T1000 (cell line): ENCODE measurements around the gene NCDN.

Source experiments
- DNase-seq: peaks from one replicate; lab custom pipeline; 2025; ENCODE audit warnings: mixed read lengths; lab: John Stamatoyannopoulos, UW

The NCDN gene

DNA sequence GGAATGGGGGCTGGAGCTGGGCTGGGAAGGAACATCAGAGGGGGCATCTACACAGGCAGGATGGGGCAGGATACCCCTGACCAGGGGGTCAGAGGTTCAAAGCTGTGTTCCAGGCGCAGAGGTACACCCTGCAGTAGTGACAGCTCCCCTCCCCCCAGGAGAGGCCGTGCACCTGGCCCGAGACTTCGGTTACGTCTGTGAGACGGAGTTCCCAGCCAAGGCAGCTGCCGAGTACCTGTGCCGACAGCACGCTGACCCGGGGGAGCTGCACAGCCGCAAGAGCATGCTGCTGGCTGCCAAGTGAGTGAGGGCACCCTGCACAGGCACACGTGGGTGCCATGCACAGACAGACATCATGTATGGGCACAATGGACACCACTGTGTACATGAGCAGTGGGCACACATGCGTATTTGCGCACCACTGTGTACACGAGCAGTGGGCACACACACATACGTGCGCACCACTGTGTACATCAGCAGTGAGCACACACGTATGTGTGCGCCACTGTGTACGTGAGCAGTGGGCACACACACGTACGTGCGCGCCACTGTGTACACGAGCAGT lies 33.0 kb downstream of the NCDN start:
- DNase-seq = no peak

- DNase-seq = no peak
Observed at GRCh38 chr1:35591211-35591610, 33.6 kb downstream of the NCDN start.

- DNase-seq = no peak
Observed at GRCh38 chr1:35592991-35593769, 35.6 kb downstream of the NCDN start.

DNA sequence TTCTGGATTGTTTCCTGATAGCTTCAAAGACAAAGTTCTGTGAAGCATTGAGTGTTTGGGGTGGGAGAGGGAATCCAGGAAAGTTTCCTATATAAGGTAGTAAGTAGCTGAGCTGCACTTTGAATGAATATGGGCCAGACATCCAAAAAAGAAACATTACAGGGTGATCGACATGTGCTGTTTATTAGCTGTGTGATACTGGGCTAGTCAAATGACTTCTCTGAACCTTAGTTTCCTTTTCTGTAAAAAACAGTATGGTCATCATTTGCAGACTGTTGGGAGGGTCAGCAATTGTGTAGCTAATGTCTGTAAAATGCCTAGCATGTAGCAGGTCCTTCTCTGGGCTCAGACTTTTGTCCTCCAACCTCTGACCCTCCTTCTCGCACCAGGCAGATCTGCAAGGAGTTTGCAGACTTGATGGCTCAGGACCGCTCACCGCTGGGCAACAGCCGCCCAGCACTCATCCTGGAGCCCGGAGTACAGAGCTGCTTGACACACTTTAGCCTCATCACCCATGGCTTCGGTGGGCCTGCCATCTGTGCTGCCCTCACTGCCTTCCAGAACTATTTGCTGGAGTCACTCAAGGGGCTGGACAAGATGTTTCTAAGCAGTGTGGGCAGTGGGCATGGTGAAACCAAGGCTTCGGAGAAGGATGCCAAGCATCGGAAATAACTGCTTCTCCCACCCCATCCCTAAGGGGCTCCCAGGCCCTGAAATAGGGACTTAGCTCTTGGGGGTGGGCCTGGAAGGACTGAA lies 36.6 kb downstream of the NCDN start:
- DNase-seq = no peak

DNA sequence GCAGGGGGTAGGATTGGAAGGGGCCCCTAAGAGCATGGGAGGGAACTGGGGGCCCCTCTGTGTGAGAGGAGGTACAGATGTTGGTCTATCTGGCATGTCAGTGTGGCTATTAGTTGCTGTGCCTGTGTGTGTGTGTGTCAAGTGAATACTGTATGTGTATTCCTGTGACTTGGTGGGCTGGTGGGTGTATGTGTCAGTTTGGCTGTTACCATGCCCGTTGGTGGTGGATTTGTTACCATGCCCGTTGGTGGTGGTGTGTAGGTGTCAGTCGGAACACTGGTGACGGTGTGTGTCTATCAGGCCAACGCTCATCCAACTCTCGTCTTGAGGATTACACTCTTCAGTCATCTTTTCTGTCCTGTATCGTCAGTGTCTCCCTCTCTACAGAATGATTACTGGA lies 38.1 kb downstream of the NCDN start:
- no peak for DNase-seq

DNA sequence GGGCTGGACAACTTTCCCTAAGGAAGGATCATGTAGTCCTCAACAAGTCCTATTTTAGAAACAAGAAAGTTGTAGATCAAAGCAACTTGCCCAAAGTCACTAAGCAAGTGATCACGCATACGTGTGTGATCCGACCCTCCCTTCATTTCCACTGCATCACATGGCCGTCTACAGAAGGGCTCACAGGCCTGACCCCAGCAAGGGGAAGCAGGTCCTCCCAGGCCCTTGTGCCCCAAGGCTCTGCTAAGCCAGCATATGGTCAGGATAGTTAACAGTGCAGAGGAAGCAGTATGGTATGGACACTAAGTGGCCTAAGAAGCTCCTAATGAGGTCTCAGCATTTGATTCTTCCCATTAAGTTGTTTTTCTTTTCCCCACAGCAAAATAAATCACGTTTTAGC lies 40.3 kb downstream of the NCDN start:
- no peak for DNase-seq

DNA sequence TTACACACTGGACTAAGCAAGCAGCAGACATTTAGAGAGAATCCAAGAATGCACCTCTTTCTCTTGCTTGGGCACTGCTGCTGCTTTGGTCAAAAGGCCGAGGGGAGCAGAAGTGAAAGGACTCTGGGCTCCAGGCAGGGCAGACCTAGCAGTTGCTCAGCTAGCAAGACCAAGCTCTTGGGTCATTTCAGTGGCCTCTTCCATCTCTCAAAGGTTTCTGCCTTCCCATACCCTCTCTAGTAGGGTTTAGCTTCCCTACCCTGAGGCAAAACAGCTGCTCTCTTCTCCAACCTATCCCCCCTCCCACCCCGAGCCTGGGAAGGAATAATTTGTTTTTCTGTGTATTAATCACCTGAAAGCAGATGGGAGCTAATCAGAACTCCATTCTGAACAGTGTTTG lies 41.3 kb downstream of the NCDN start:
- no peak for DNase-seq

DNA sequence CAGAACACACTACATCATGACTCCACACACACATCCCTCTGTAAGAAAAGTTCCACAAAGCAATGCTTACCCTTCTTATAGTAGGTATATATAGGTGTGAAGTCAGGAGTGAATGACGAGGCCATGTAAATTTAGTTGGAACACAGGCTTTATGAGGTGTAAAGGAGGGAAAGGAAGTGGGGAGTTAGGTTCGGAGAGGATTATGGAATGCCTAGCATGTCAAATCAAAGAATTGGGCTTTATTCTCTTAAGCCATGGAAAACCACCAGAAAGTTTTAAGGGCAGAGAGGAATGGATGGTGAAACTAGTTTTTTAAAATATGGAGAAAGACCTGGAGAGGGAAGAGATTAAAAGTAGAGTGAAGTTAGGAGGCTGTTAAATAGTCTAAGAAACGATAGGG lies 41.8 kb downstream of the NCDN start:
- DNase-seq = no peak

- no peak for DNase-seq
Observed at GRCh38 chr1:35600593-35600992, 43.0 kb downstream of the NCDN start.

DNA sequence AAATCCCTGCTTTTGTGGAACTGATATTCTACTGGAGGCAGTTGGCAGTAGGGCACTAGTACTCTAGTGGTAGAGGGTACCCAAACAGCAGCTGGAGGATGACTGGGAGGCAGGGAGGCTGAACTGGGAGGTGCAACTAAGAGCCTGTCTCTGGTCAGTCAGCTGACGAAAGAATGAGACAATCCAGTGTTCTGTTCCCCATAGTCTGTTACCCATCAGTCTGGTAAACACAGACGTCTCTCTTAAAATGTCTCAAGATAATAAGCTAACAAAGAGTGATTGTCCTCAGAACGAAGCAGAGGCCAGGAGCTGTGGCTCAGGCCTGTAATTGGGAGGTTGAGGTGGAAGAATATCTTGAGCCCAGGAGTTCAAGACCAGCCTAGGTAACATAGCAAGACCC lies 45.9 kb downstream of the NCDN start:
- DNase-seq = no peak

DNA sequence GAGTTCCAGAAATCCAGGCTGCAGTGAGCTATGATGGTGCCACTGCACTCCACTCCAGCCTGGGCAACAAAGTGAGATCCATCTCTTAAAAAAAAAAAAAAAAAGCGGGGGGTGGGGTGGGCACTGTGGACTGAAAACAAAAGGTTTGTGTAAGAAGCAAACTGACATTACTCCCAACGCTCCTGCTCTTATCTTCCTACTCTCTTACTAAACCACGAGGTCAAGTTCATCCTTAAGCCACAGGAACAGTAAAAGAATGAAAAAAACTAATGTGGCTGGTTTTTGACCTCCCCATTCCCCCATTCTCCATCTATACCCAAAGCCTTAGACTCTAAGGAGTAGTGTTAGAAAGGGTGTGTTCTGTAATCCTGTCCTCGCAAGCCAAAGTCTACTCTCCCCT lies 46.3 kb downstream of the NCDN start:
- DNase-seq = no peak

DNA sequence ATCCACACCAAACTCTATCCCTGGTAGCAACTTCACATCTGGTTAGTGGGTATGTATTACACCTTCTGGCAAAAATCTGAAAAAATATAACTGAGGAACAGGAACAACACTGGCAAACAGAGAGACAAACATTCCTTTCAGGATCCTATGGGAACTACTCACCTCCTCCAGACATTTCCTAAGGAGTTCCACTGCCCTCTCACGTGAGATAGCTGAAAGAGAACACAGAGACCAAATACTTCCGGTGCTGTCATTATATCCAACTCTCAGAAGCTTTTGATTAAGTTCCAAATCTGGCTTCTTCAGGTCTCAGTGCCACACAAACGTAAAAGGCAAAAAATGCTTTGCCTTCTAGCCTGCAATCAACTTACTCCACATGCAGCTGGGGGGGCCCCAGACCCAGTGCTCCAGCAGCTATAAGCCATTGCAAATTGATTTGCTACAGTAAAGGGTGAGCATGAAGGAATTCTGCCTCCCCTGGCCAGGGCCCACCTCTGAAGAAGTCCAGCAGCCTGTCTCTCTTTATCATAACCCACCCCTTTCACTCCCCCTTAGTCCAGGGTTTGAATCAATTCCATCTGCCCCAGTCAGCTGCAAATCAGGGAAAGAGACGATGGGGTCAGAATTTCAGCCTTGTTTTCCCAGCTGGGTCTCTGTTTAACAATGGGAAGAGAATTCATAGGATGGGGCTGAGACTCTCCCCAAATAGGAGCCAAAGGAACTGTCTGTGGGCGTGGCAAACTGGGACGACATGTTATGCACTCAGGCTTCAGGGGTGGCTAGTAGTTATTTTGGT lies 47.7 kb downstream of the NCDN start:
- no peak for DNase-seq

DNA sequence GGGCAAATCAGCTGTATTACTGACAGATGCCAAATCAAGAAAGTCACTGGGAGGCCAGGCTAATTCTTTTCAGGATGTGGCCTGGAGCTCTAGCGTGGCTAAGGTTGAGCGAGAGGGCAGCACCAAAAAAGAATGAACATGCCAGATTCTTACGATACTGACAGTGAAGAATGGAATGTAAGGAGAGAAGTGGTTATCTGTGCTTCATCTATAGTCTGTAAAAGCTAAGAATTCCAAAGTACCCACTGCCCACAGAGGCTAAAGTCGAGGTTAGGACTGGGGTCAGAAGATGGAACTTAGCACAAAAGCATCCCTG lies 48.2 kb downstream of the NCDN start:
- no peak for DNase-seq

DNA sequence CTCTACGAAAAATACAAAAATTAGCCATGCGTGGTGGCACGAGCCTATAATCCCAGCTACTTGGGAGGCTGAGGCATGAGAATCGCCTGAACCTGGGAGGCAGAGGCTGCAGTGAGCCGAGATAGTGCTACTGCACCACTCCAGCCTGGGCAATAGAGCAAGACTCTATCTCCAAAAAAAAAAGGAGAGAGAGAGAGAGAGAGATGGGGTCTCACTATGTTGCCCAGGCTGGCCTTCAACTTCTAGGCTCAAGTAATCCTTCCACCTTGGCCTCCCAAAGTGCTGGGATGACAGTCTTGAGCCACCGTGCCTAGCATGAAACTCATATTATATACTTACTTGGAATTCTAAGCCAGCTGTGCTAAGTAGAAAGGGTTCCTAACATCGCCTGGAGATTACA lies 54.1 kb downstream of the NCDN start:
- DNase-seq = no peak

- DNase-seq = no peak
Observed at GRCh38 chr1:35615440-35615839, 57.8 kb downstream of the NCDN start.
